ENCODE measurements around the gene LHFPL6. TPM values are rescaled to one million over a fixed set of nuclear protein-coding genes. Genes with fewer than 3 reads are reported as not detected.

Gene LHFPL6
- total and polyA plus RNA-seq, 8 donors: 50.5 to 113 (median 80.2) TPM

- ATAC-seq (peak; percentile 95), DNase-seq (peak in 2 of 4 donors; percentile 66 to 84)
- no peak overlapping the region for H3K4me3 ChIP-seq
- no peaks in the 10 kb centered on the region for H3K9me3 ChIP-seq
- intact Hi-C loops (cut with DNase I): loop anchor here in 1 of 2 donors (10.0 kb wide), 2 partner anchors 201 to 561 kb away; no protein-coding TSS in a partner anchor
- no peaks in the 10 kb centered on the region for H3K27me3 ChIP-seq
- no peaks in the 10 kb centered on the region for H3K36me3 ChIP-seq
- TF ChIP-seq, protein P1, sequence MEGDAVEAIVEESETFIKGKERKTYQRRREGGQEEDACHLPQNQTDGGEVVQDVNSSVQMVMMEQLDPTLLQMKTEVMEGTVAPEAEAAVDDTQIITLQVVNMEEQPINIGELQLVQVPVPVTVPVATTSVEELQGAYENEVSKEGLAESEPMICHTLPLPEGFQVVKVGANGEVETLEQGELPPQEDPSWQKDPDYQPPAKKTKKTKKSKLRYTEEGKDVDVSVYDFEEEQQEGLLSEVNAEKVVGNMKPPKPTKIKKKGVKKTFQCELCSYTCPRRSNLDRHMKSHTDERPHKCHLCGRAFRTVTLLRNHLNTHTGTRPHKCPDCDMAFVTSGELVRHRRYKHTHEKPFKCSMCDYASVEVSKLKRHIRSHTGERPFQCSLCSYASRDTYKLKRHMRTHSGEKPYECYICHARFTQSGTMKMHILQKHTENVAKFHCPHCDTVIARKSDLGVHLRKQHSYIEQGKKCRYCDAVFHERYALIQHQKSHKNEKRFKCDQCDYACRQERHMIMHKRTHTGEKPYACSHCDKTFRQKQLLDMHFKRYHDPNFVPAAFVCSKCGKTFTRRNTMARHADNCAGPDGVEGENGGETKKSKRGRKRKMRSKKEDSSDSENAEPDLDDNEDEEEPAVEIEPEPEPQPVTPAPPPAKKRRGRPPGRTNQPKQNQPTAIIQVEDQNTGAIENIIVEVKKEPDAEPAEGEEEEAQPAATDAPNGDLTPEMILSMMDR (IDR thresholded peaks at IDR 0.05): peak; percentile 68 to 89
- H3K4me1 ChIP-seq: peaks cover 0 to 5% of the 10 kb centered on the region in 2 donors
- H3K27ac ChIP-seq: no peak overlapping the region
Measured at GRCh38 chr13:39616087-39616694, 13.2 kb upstream of the LHFPL6 start.

- Histone ChIP-seq H3K4me3 (no peak overlapping the region), H3K27me3 (no peaks in the 10 kb centered on the region), H3K4me1 (peaks cover 0 to 5% of the 10 kb centered on the region in 2 donors), H3K27ac (no peak overlapping the region), H3K36me3 (no peaks in the 10 kb centered on the region), H3K9me3 (no peaks in the 10 kb centered on the region)
- DNase-seq (peak in 3 of 4 donors; percentile 52 to 77 (median 61)), ATAC-seq (peak; percentile 82)
- TF ChIP-seq, protein P1 (IDR thresholded peaks at IDR 0.05): peak; percentile 73 to 86
- intact Hi-C loops (cut with DNase I): loop anchor here in 1 of 2 donors (10.0 kb wide), 2 partner anchors 197 to 557 kb away; no protein-coding TSS in a partner anchor
Measured at GRCh38 chr13:39612023-39612637, 9.1 kb upstream of the LHFPL6 start.

DNA sequence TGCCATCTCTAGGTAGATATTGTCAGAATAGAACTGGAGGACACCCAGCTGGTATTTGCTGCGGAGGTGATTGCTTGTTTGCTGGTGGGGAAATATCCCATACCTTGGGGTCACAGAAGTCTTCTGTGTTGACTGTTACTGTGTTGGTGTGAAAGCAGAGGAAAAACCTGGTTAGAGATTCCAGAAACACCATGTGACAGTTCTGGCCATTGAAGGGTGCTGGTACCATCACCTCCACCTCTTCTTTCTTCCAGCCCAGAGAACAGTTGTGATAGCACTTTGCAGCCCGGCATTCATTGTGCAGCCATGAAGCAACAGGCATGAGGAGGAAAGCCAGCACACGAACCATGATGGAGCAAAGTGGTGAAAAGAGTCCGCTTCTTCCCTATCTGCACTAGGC, 4.9 kb upstream of the LHFPL6 start:
- DNase-seq (no peak), ATAC-seq (no peak)
- Histone ChIP-seq H3K27ac (no peak overlapping the region), H3K4me3 (no peak overlapping the region), H3K36me3 (no peaks in the 10 kb centered on the region), H3K27me3 (peaks cover 0 to 12% of the 10 kb centered on the region in 2 donors), H3K4me1 (no peaks in the 10 kb centered on the region), H3K9me3 (no peaks in the 10 kb centered on the region)
- intact Hi-C loops (cut with DNase I): loop anchor here in 1 of 2 donors (10.0 kb wide), 2 partner anchors 333 to 463 kb away; no protein-coding TSS in a partner anchor
- TF ChIP-seq, protein P1 (IDR thresholded peaks at IDR 0.05): no peak

DNA sequence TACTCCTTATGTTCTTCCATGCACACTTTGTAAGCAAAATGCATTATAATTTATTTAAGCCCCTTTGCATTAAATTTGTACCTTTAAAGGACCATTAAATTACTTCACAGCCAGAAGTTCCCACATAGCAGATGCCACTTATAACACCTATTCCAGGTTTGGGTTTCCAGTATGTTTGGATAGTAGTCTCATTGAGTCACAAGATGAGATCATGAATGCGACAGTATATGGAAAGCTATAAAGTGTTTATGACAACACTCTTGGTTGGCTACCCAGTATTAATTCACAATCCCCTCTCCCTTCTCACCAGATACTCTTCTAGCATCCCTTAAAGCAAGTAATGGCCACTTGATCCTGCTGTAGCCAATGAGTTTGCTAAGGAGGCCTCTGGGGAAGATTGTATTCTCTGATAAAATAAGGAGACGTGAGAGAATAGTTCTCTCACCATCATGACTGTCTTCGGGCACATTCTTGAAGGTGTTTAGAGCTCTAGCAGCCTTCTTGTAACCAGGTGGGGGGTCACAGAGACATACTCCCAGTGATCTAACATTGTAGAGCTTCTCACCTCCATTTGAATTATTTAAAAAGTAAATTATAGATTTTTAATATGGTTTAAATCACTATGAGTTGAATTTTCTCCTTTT, 2.8 kb upstream of the LHFPL6 start:
- Histone ChIP-seq H3K27me3 (peaks cover 0 to 32% of the 10 kb centered on the region in 2 donors), H3K4me1 (peaks cover 5 to 20% of the 10 kb centered on the region in 2 donors), H3K4me3 (no peak overlapping the region), H3K27ac (no peak overlapping the region), H3K9me3 (no peaks in the 10 kb centered on the region), H3K36me3 (no peaks in the 10 kb centered on the region)
- no peak for DNase-seq
- TF ChIP-seq, protein P1 (IDR thresholded peaks at IDR 0.05): no peak
- intact Hi-C loops (cut with DNase I): loop anchor here in 1 of 2 donors (10.0 kb wide), 2 partner anchors 331 to 461 kb away; no protein-coding TSS in a partner anchor
- ATAC-seq: no peak

GRCh38 chr13:39604756-39605155, 1.8 kb upstream of the LHFPL6 start:
- intact Hi-C loops (cut with DNase I): loop anchor here in 1 of 2 donors (10.0 kb wide), 2 partner anchors 330 to 460 kb away; no protein-coding TSS in a partner anchor
- H3K27ac ChIP-seq: no peak overlapping the region
- TF ChIP-seq, protein P1 (IDR thresholded peaks at IDR 0.05): no peak
- H3K9me3 ChIP-seq: no peaks in the 10 kb centered on the region
- H3K4me3 ChIP-seq: no peak overlapping the region
- H3K4me1 ChIP-seq: peaks cover 5 to 25% of the 10 kb centered on the region in 2 donors
- no peak for DNase-seq
- H3K27me3 ChIP-seq: peaks cover 0 to 32% of the 10 kb centered on the region in 2 donors
- no peaks in the 10 kb centered on the region for H3K36me3 ChIP-seq
- no peak for ATAC-seq
